ENCODE results near the gene LIN52.

The LIN52 gene

DNA sequence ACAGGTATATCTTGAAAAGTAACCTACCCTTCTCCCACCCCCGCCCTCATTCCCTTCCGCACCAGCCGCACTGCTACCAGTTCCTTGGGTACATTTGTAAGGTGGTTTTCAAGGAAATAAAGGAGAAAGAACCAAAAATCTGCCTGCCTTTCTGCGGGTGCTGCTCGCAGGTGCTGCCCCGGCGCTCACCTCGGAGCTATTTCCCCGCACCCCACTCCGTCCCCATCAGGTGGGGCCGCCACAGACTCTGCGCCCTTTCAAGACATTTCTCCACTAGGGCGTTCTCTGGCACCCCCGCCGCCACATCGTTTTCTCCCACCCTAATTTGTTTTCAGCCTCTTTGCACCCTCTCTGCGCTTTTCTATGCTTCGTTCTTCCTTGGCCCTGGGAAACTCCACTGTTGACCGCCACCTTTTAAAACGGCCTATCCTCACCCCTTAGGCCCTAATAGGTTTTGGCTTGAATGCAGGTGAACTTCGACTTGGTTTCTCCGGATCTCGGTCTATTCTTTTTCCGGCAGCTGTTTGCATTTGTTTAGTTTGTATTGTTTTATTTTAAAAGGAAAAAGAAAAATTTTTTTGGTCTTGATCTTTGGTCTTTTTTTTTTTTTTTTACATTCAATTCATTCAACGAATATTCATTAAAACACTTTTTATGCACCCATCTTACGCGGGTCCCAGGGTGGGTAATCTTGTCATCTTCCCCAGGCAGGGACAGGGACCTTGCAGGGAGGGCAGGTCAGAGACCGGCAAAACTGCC lies 157.4 kb downstream of the LIN52 start:
- DNase-seq (ENCODE audit: low read depth, low spot score) = peak; percentile 2
- TF ChIP-seq, protein P1, sequence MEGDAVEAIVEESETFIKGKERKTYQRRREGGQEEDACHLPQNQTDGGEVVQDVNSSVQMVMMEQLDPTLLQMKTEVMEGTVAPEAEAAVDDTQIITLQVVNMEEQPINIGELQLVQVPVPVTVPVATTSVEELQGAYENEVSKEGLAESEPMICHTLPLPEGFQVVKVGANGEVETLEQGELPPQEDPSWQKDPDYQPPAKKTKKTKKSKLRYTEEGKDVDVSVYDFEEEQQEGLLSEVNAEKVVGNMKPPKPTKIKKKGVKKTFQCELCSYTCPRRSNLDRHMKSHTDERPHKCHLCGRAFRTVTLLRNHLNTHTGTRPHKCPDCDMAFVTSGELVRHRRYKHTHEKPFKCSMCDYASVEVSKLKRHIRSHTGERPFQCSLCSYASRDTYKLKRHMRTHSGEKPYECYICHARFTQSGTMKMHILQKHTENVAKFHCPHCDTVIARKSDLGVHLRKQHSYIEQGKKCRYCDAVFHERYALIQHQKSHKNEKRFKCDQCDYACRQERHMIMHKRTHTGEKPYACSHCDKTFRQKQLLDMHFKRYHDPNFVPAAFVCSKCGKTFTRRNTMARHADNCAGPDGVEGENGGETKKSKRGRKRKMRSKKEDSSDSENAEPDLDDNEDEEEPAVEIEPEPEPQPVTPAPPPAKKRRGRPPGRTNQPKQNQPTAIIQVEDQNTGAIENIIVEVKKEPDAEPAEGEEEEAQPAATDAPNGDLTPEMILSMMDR (IDR thresholded peaks at IDR 0.05; ENCODE audit: low read depth, low read length) = no peak
- no peak overlapping the region for H3K4me3 ChIP-seq (ENCODE audit: low read depth, low read length)
- in situ Hi-C loops (cut with HindIII; ENCODE audit: low sequenced_read_pairs) = no loop called here

DNA sequence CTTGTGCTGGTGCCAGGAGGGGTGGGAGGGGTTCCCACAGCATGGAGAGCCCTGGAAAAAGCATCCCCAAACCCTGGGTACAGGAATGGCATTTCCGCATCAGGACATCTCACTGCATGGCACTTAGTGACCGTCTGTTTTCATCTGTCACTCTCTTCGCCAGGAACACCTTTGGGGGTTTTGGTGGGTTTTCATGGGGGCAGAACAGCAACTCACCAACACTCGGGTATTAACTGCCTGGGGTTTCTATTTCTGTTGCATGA lies 158.0 kb downstream of the LIN52 start:
- in situ Hi-C loops (cut with HindIII; ENCODE audit: low sequenced_read_pairs) = no loop called here
- TF ChIP-seq, protein P1 (IDR thresholded peaks at IDR 0.05; ENCODE audit: low read depth, low read length) = no peak
- H3K4me3 ChIP-seq (ENCODE audit: low read depth, low read length) = no peak overlapping the region
- no peak for DNase-seq (ENCODE audit: low read depth, low spot score)

- TF ChIP-seq, protein P1 (IDR thresholded peaks at IDR 0.05; ENCODE audit: low read depth, low read length) = no peak
- no peak for DNase-seq (ENCODE audit: low read depth, low spot score)
- in situ Hi-C loops (cut with HindIII; ENCODE audit: low sequenced_read_pairs) = no loop called here
- no peak overlapping the region for H3K4me3 ChIP-seq (ENCODE audit: low read depth, low read length)
Observed at GRCh38 chr14:74243051-74243450, 158.3 kb downstream of the LIN52 start.

GRCh38 chr14:74244115-74244514 lies 159.4 kb downstream of the LIN52 start:
- no peak for DNase-seq (ENCODE audit: low read depth, low spot score)
- TF ChIP-seq, protein P1 (IDR thresholded peaks at IDR 0.05; ENCODE audit: low read depth, low read length) = peak; percentile 6
- H3K4me3 ChIP-seq (ENCODE audit: low read depth, low read length) = no peak overlapping the region
- in situ Hi-C loops (cut with HindIII; ENCODE audit: low sequenced_read_pairs) = no loop called here

DNA sequence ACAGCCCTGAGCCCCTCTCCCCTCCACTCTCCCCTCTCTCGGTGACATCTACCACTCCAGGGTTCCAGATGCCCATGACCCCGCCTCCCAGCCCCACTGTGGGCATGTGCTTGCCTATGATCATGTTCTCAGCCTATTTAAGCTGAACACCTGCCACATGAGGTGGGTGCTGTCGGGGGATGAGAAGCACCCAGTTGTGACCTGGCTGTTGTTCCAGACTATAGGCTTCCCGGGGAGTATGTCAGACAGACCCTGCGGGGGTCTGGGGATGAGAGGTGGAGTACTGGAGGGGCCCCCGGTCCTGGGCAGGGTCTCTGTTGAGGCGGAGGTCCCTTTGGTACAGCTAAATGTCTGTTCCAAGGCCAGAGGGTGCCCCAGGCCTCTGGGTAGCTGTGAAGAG lies 160.5 kb downstream of the LIN52 start:
- in situ Hi-C loops (cut with HindIII; ENCODE audit: low sequenced_read_pairs) = no loop called here
- no peak for DNase-seq (ENCODE audit: low read depth, low spot score)
- TF ChIP-seq, protein P1 (IDR thresholded peaks at IDR 0.05; ENCODE audit: low read depth, low read length) = no peak
- no peak overlapping the region for H3K4me3 ChIP-seq (ENCODE audit: low read depth, low read length)

DNA sequence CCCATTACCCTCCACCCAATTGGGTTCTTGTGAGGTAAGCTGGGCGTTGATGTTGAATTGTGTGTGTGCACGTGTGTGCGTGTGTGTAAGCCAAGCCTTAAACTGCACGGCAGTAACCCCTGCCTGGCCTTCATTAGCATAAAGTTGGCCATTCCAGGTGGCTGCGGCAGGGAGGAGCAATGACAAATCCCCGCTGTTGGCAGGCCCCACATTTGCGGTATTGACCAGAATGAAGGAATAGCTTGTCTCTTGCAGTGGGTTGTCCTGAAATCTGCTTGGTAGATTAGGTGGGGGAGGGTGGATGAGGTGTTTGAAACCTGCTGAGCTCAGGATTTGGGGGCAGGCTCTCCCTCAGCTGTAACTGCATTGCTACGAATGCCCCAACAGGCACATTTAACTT lies 161.8 kb downstream of the LIN52 start:
- in situ Hi-C loops (cut with HindIII; ENCODE audit: low sequenced_read_pairs) = no loop called here
- TF ChIP-seq, protein P1 (IDR thresholded peaks at IDR 0.05; ENCODE audit: low read depth, low read length) = no peak
- H3K4me3 ChIP-seq (ENCODE audit: low read depth, low read length) = no peak overlapping the region
- DNase-seq (ENCODE audit: low read depth, low spot score) = no peak

All from astrocyte of the spinal cord (primary cell).